ENCODE measurements around the gene HEMK1. TPM values are rescaled to one million over a fixed set of nuclear protein-coding genes. Genes with fewer than 3 reads are reported as not detected.

Gene HEMK1
- total and polyA plus RNA-seq, 2 of the 4 experiments (the other 2 are of a cell fraction), result 17.2 to 20.8 TPM

DNA sequence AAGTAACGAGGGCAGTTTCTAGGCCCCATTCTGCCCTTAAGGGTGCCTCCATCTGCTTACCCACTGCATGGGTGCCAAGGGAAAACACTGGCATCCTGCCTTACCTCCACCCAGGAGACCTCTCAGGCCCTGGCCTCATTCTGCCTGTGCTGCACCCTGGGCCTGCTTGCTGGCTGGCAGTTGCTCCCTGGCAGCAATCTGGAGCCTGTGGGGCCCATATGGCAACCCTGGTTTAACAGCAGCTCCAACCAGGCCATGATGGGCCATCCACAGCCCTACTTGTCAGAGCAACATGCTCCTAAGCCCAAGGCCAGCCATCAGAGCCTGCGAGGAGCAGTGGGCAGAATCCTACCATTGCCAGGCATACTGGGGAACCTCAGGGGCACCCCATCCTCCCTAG lies 5.5 kb upstream of the HEMK1 start:
- Histone ChIP-seq H3K9ac (ENCODE audit: low read depth, low read length) (no peak overlapping the region), H3K27ac (ENCODE audit: insufficient read depth, low read length) (no peak overlapping the region)
- CTCF ChIA-PET, result interaction anchor here (0.6 kb wide), 1 partner anchor 1092 kb away, joined by 3 read pairs; no protein-coding TSS in a partner anchor

More for the DNA sequence above, 5.5 kb upstream of the HEMK1 start:
- no peak overlapping the region for H3K4ac ChIP-seq (ENCODE audit: low read depth, low read length)
- no TSS peak for BruUV-seq (replicated peaks)
- peaks cover 5% of the 10 kb centered on the region; the same call in 1 of the 2 replicates for H3K4me1 ChIP-seq (ENCODE audit: control insufficient read depth, insufficient read depth, low read length)
- in situ Hi-C loops (cut with MboI; ENCODE audit: low sequenced_read_pairs) (no loop called here), intact Hi-C loops (cut with micrococcal nuclease) (no loop called here), dilution Hi-C loops (cut with HindIII; ENCODE audit: low sequenced_read_pairs, unreplicated experiment) (no loop called here)
- H3K14ac ChIP-seq (replicated peaks; ENCODE audit: low read depth, low read length), result no peak overlapping the region
- POLR2A ChIA-PET (ENCODE audit: unreplicated experiment), result no interaction called here
- H2AK9ac ChIP-seq (replicated peaks; ENCODE audit: low read depth, low read length, poor library complexity), result no peak overlapping the region
- H3K23ac ChIP-seq (ENCODE audit: low read depth, low read length), result no peak overlapping the region
- H3K79me1 ChIP-seq (ENCODE audit: low read depth in 1 of 2, low read length in 2 of 2), result peaks cover 5 to 18% of the 10 kb centered on the region in 2 experiments; a peak in 2 of 4 replicates
- no peaks in the 10 kb centered on the region for H3K27me3 ChIP-seq (ENCODE audit: control insufficient read depth, insufficient read depth, low read length)
- no peak overlapping the region for H4K91ac ChIP-seq (ENCODE audit: insufficient read depth, low read depth, low read length)
- H4K8ac ChIP-seq (ENCODE audit: low read depth in 2 of 2, low read length in 2 of 2), result no peak overlapping the region
- H3K4me2 ChIP-seq (ENCODE audit: low read depth, low read length), result no peak overlapping the region
- H4K20me1 ChIP-seq (ENCODE audit: insufficient read depth, low read length), result no peaks in the 10 kb centered on the region
- H2BK20ac ChIP-seq (ENCODE audit: low read depth, low read length), result no peak overlapping the region
- no peak overlapping the region for H3K56ac ChIP-seq (ENCODE audit: extremely low read depth, insufficient read depth, low read length)
- H3K36me3 ChIP-seq (ENCODE audit: control insufficient read depth, insufficient read depth, low read length), result no peaks in the 10 kb centered on the region
- no peak overlapping the region for H4K5ac ChIP-seq (ENCODE audit: low read depth, low read length)
- no peak overlapping the region for H2AFZ ChIP-seq (replicated peaks; ENCODE audit: low read length, poor library complexity)
- no peak overlapping the region for H3K4me3 ChIP-seq (ENCODE audit: insufficient read depth, low read depth, low read length)
- ATAC-seq (ENCODE audit: low read depth), result no peak
- no peak for DNase-seq
- no peak overlapping the region for H3K18ac ChIP-seq (ENCODE audit: low read depth, low read length)
- H2BK5ac ChIP-seq (ENCODE audit: low read depth, low read length, poor library complexity, severe bottlenecking), result no peak overlapping the region
- peaks cover 15% of the 10 kb centered on the region for H3K9me1 ChIP-seq (ENCODE audit: insufficient read depth, low read length)
- no peak overlapping the region for H2AK5ac ChIP-seq (ENCODE audit: low read depth, low read length)
- WGBS, 2 experiments (ENCODE audit: extremely low coverage in 2 of 2, insufficient read length in 1 of 2), result 78% methylated on average over 1 of the region's 2 CpGs; no CpG with 5 or more reads in 1 of the 2 experiments
- no peak overlapping the region for H2BK120ac ChIP-seq (ENCODE audit: low read depth, low read length)
- H2BK15ac ChIP-seq (ENCODE audit: low read depth, low read length), result no peak overlapping the region
- no peaks in the 10 kb centered on the region for H3K9me3 ChIP-seq (ENCODE audit: control insufficient read depth, insufficient read depth, low read length)
- TF ChIP-seq MAZ (IDR thresholded peaks at IDR 0.05; ENCODE audit: borderline replicate concordance, low read depth, low read length), result no peak
- no peak for TF ChIP-seq MXI1 (IDR thresholded peaks at IDR 0.05; ENCODE audit: borderline replicate concordance, low read depth, low read length)
- no peak for TF ChIP-seq BHLHE40 (IDR thresholded peaks at IDR 0.05; ENCODE audit: low read depth, low read length)
- TF ChIP-seq, protein P1, sequence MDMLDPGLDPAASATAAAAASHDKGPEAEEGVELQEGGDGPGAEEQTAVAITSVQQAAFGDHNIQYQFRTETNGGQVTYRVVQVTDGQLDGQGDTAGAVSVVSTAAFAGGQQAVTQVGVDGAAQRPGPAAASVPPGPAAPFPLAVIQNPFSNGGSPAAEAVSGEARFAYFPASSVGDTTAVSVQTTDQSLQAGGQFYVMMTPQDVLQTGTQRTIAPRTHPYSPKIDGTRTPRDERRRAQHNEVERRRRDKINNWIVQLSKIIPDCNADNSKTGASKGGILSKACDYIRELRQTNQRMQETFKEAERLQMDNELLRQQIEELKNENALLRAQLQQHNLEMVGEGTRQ (IDR thresholded peaks at IDR 0.05; ENCODE audit: low read depth, low read length), result no peak
- TF ChIP-seq, protein P2, sequence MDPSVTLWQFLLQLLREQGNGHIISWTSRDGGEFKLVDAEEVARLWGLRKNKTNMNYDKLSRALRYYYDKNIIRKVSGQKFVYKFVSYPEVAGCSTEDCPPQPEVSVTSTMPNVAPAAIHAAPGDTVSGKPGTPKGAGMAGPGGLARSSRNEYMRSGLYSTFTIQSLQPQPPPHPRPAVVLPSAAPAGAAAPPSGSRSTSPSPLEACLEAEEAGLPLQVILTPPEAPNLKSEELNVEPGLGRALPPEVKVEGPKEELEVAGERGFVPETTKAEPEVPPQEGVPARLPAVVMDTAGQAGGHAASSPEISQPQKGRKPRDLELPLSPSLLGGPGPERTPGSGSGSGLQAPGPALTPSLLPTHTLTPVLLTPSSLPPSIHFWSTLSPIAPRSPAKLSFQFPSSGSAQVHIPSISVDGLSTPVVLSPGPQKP (IDR thresholded peaks at IDR 0.05; ENCODE audit: borderline replicate concordance, low read depth, low read length), result no peak
- TF ChIP-seq CHD1 (IDR thresholded peaks at IDR 0.05; ENCODE audit: low read depth, low read length), result no peak
